Measurements from ENCODE around the gene EXOC6B. TPM values are rescaled to one million over a fixed set of nuclear protein-coding genes. Genes with fewer than 3 reads are reported as not detected.

The EXOC6B gene
- total and polyA plus RNA-seq, 9 of the 15 experiments (the other 6 are each of a cell fraction or from before 2014, with no cell fraction given) = 0.28 to 4.2 (median 2.0) TPM

GRCh38 chr2:72332720-72333119 lies 493.1 kb downstream of the EXOC6B start:
- Histone ChIP-seq H3K9ac (ENCODE audit: insufficient read depth in 1 of 2, low read depth in 2 of 2, low read length in 2 of 2) (no peak overlapping the region), H3K9me3 (replicated peaks; ENCODE audit: control insufficient read depth, insufficient read depth, low read depth, low read length) (no peaks in the 10 kb centered on the region), H3K79me2 (ENCODE audit: control insufficient read depth, insufficient read depth, low read length) (no peaks in the 10 kb centered on the region), H4K20me1 (replicated peaks; ENCODE audit: control insufficient read depth, insufficient read depth, low read length) (no peaks in the 10 kb centered on the region; the same call in 1 of the 2 replicates), H2AFZ (ENCODE audit: low read depth, low read length) (no peak overlapping the region), H3K27ac (ENCODE audit: extremely low read depth, low read depth, low read length) (no peak overlapping the region), H3K4me2 (ENCODE audit: insufficient read depth, low read length) (no peak overlapping the region), H3K27me3 (ENCODE audit: control insufficient read depth in 2 of 2, insufficient read depth in 2 of 2, low read length in 2 of 2) (no peaks in the 10 kb centered on the region; a peak in 1 of 5 replicates), H3K4me3 (no peak overlapping the region), H3K9me1 (ENCODE audit: control insufficient read depth, insufficient read depth, low read length) (no peaks in the 10 kb centered on the region), H3K36me3 (ENCODE audit: control insufficient read depth, insufficient read depth, low read length) (no peaks in the 10 kb centered on the region), H3K4me1 (replicated peaks in 1 of 2; ENCODE audit: control insufficient read depth in 2 of 2, insufficient read depth in 2 of 2, low read length in 2 of 2) (no peaks in the 10 kb centered on the region)
- FAIRE-seq = no peak
- no peak for ATAC-seq
- ChIA-PET POLR2A (no interaction called here), CTCF (ENCODE audit: low intra/inter-chr PET ratio) (no interaction called here)
- intact Hi-C loops (cut with micrococcal nuclease) (no loop called here), in situ Hi-C loops (cut with MboI) (no loop called here)
- BruUV-seq (replicated peaks) = no TSS peak
- DNase-seq (ENCODE audit: extremely low read depth in 1 of 4, low spot score in 3 of 4) = no peak
- TF ChIP-seq ZBTB17 (CRISPR knock-in tag; IDR thresholded peaks at IDR 0.05) (no peak), GTF2F1 (IDR thresholded peaks at IDR 0.05; ENCODE audit: low read depth, low read length) (no peak)

- no TSS peak for BruUV-seq (replicated peaks)
- no peak for FAIRE-seq
- no peak for ATAC-seq
- no peaks in the 10 kb centered on the region for H3K9me3 ChIP-seq (replicated peaks; ENCODE audit: control insufficient read depth, insufficient read depth, low read depth, low read length)
- intact Hi-C loops (cut with micrococcal nuclease) (no loop called here), in situ Hi-C loops (cut with MboI) (no loop called here)
- no peaks in the 10 kb centered on the region; the same call in 1 of the 2 replicates for H4K20me1 ChIP-seq (replicated peaks; ENCODE audit: control insufficient read depth, insufficient read depth, low read length)
- ChIA-PET CTCF (ENCODE audit: low intra/inter-chr PET ratio) (no interaction called here), POLR2A (interaction anchor here (1.2 kb wide), 1 partner anchor 10 kb away, joined by 5 read pairs; no protein-coding TSS in a partner anchor)
- H3K9me1 ChIP-seq (ENCODE audit: control insufficient read depth, insufficient read depth, low read length) = no peaks in the 10 kb centered on the region
- TF ChIP-seq NFIX (CRISPR knock-in tag; IDR thresholded peaks at IDR 0.05; ENCODE audit: low read depth) (peak; percentile 43; the same call in 1 of the 2 replicates), HOMEZ (CRISPR knock-in tag; IDR thresholded peaks at IDR 0.05) (no peak), NFIC (IDR thresholded peaks at IDR 0.05) (peak; percentile 78)
- no peaks in the 10 kb centered on the region for H3K4me1 ChIP-seq (replicated peaks in 1 of 2; ENCODE audit: control insufficient read depth in 2 of 2, insufficient read depth in 2 of 2, low read length in 2 of 2)
- H3K4me3 ChIP-seq = no peak overlapping the region
- H3K79me2 ChIP-seq (ENCODE audit: control insufficient read depth, insufficient read depth, low read length) = no peaks in the 10 kb centered on the region
- no peaks in the 10 kb centered on the region; a peak in 1 of 5 replicates for H3K27me3 ChIP-seq (ENCODE audit: control insufficient read depth in 2 of 2, insufficient read depth in 2 of 2, low read length in 2 of 2)
- H3K9ac ChIP-seq (ENCODE audit: insufficient read depth in 1 of 2, low read depth in 2 of 2, low read length in 2 of 2) = no peak overlapping the region
- H3K36me3 ChIP-seq (ENCODE audit: control insufficient read depth, insufficient read depth, low read length) = no peaks in the 10 kb centered on the region
- WGBS (ENCODE audit: insufficient coverage, low coverage, missing lambda C conversion rate) = 23% methylated on average over 1 of the region's 1 CpG
- H2AFZ ChIP-seq (ENCODE audit: low read depth, low read length) = no peak overlapping the region
- H3K27ac ChIP-seq (ENCODE audit: extremely low read depth, low read depth, low read length) = no peak overlapping the region
- DNase-seq (ENCODE audit: extremely low read depth in 1 of 4, low spot score in 3 of 4) = peak in 1 of 4 experiments; percentile 5
- H3K4me2 ChIP-seq (ENCODE audit: insufficient read depth, low read length) = no peak overlapping the region
These were observed 495.2 kb downstream of the EXOC6B start for GRCh38 chr2:72330652-72331051.

Data from K562 (cell line).